ENCODE data around the gene PTPN4. TPM values are rescaled to one million over a fixed set of nuclear protein-coding genes. Genes with fewer than 3 reads are reported as not detected.

PTPN4 gene
- total RNA-seq, 1 donor: 20.6 TPM

GRCh38 chr2:119730671-119731177 is 29.0 kb upstream of the PTPN4 start:
- no peak for DNase-seq (ENCODE audit: low read depth)
- TF ChIP-seq, protein P1, sequence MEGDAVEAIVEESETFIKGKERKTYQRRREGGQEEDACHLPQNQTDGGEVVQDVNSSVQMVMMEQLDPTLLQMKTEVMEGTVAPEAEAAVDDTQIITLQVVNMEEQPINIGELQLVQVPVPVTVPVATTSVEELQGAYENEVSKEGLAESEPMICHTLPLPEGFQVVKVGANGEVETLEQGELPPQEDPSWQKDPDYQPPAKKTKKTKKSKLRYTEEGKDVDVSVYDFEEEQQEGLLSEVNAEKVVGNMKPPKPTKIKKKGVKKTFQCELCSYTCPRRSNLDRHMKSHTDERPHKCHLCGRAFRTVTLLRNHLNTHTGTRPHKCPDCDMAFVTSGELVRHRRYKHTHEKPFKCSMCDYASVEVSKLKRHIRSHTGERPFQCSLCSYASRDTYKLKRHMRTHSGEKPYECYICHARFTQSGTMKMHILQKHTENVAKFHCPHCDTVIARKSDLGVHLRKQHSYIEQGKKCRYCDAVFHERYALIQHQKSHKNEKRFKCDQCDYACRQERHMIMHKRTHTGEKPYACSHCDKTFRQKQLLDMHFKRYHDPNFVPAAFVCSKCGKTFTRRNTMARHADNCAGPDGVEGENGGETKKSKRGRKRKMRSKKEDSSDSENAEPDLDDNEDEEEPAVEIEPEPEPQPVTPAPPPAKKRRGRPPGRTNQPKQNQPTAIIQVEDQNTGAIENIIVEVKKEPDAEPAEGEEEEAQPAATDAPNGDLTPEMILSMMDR (IDR thresholded peaks at IDR 0.05; ENCODE audit: insufficient read depth, low read length): no peak
- no peak overlapping the region for H3K4me3 ChIP-seq (ENCODE audit: low read depth, low read length)

DNA sequence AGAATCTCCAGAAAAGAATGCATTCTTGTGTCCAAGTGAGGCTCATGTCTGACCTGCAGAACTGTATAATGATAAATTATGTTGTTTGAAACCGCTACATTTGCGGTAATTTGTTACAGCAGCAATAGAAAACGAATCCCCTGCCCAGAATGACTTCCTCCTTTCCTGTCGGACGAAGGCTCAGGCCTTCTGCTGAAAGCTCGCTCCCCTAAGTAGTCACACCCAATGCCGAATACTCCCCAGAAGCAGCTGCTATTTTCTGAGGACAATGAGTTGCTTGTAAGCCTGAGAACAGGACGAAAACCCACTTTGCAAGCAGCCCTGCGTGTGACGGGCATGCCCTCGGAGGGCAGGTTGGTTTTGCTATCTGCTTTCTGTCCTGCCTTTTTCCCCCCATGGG is 27.7 kb upstream of the PTPN4 start:
- TF ChIP-seq, protein P1 (IDR thresholded peaks at IDR 0.05; ENCODE audit: insufficient read depth, low read length): no peak
- no peak overlapping the region for H3K4me3 ChIP-seq (ENCODE audit: low read depth, low read length)
- no peak for DNase-seq (ENCODE audit: low read depth)

DNA sequence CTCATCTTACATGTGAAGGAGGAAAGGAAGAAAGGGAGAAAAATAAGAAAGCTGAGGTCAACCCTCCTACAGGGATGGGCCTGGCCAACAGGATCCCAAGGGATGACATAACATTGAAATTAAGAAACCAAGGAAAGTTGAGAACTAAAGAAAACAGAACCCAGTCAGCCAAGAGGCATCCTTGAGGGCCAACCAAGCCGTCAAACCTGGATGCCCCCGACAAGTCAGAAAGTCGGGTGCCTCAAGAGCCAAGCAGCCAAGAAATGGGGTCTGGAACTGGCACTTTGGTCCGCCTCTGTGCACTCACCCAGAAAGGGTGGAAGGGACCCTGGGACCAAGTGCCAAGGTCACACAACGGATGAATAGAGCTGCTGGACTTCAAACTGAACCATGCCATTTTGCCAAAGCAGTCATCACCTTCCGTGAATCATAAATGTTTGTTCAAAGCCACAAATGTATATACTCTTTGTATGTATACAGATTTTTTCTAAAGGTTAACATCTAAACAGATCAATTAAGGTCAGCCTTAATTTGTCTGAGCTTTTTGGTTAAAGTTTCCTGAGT is 27.0 kb upstream of the PTPN4 start:
- TF ChIP-seq, protein P1 (IDR thresholded peaks at IDR 0.05; ENCODE audit: insufficient read depth, low read length): no peak
- no peak for DNase-seq (ENCODE audit: low read depth)
- H3K4me3 ChIP-seq (ENCODE audit: low read depth, low read length): no peak overlapping the region

DNA sequence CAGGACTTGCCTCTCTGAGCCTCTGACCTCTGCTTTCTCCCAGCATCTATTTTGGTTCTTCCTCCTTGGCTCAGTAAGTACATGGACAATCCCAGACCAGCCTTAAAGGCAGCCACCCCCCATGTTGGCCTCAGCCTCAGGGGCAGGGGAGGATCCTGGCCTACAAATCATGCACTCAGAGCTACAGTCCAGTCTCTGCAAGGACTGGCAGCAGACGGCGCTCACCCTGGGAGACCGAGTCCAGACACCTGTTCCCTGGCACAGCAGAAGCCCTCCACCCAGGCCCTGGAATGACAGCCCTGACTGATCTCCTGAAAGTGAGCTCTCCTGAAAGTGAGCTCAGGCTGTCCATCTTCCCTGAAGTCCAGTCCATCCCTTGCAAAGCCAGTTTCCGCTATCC is 25.7 kb upstream of the PTPN4 start:
- DNase-seq (ENCODE audit: low read depth): no peak
- TF ChIP-seq, protein P1 (IDR thresholded peaks at IDR 0.05; ENCODE audit: insufficient read depth, low read length): no peak
- no peak overlapping the region for H3K4me3 ChIP-seq (ENCODE audit: low read depth, low read length)

DNA sequence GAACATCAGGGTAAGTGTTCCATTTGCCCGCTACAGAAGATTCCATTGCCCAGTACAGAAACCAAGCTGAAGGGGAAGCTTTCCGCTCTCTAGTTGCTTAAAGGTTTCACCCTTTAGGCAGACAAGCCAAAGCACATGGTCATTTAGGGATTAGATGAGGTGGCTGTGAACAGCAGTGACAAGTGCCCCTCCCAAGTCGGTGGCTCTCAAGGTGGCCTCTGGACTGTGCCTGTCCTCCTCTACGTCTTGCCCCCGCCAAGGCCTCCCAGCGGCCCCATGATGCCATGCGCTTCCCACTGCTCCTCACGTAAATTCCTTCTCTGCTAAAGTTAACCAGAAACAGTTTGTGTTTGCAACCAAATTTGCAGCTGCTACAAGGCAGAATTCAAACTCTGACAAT is 24.2 kb upstream of the PTPN4 start:
- H3K4me3 ChIP-seq (ENCODE audit: low read depth, low read length): no peak overlapping the region
- TF ChIP-seq, protein P1 (IDR thresholded peaks at IDR 0.05; ENCODE audit: insufficient read depth, low read length): no peak
- no peak for DNase-seq (ENCODE audit: low read depth)

DNA sequence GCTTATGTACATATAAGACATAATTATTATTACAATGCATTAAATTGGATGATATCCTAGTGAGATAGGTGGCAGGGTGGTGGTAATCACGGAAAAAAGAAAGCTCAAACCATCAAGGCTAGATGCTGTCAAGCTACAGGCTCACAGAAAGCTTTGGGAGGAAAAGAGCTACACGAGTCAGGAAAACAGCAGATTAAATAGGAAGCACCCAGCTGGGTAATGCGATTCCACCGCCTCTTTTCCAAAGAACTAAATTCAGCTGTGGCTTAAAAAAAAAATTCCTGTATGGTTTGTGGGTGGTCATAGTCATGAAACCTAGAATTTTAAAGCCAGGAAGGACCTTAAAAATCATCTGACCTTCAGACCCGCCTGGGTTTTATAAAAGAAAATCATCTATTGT is 23.7 kb upstream of the PTPN4 start:
- no peak overlapping the region for H3K4me3 ChIP-seq (ENCODE audit: low read depth, low read length)
- DNase-seq (ENCODE audit: low read depth): no peak
- TF ChIP-seq, protein P1 (IDR thresholded peaks at IDR 0.05; ENCODE audit: insufficient read depth, low read length): no peak

Data from fibroblast of the aortic adventitia (primary cell).